ENCODE measurements around the gene AJAP1. TPM values are rescaled to one million over a fixed set of nuclear protein-coding genes. Genes with fewer than 3 reads are reported as not detected.

Gene AJAP1
- total and polyA plus RNA-seq, 4 donors, result 12.3 to 28.7 (median 26.4) TPM

GRCh38 chr1:4685523-4685865 lies 31.1 kb downstream of the AJAP1 start:
- Histone ChIP-seq H3K4me3 (ENCODE audit: low read depth, low read length) (no peak overlapping the region), H3K4me1 (ENCODE audit: control insufficient read depth, insufficient read depth, low read length) (peaks cover 74% of the 10 kb centered on the region), H3K36me3 (ENCODE audit: control insufficient read depth, insufficient read depth, low read length) (peaks cover 14% of the 10 kb centered on the region), H3K27me3 (ENCODE audit: control insufficient read depth, insufficient read depth, low read length) (no peaks in the 10 kb centered on the region), H3K27ac (ENCODE audit: low read depth, low read length) (no peak overlapping the region), H3K9me3 (ENCODE audit: control insufficient read depth, insufficient read depth, low read length) (no peaks in the 10 kb centered on the region)
- 71% methylated on average over 6 of the region's 6 CpGs for WGBS (ENCODE audit: insufficient coverage)
- DNase-seq (ENCODE audit: low read depth in 4 of 6, low spot score in 6 of 6), result no peak

- Histone ChIP-seq H3K27me3 (ENCODE audit: control insufficient read depth, insufficient read depth, low read length) (no peaks in the 10 kb centered on the region), H3K27ac (ENCODE audit: low read depth, low read length) (no peak overlapping the region), H3K36me3 (ENCODE audit: control insufficient read depth, insufficient read depth, low read length) (peaks cover 33% of the 10 kb centered on the region), H3K4me3 (ENCODE audit: low read depth, low read length) (no peak overlapping the region), H3K9me3 (ENCODE audit: control insufficient read depth, insufficient read depth, low read length) (no peaks in the 10 kb centered on the region), H3K4me1 (ENCODE audit: control insufficient read depth, insufficient read depth, low read length) (peaks cover 83% of the 10 kb centered on the region)
- no peak for DNase-seq (ENCODE audit: low read depth in 4 of 6, low spot score in 6 of 6)
- WGBS (ENCODE audit: insufficient coverage), result 58% methylated on average over 11 of the region's 11 CpGs
Observed at GRCh38 chr1:4687943-4688342, 33.5 kb downstream of the AJAP1 start.

GRCh38 chr1:4689271-4689935 lies 35.0 kb downstream of the AJAP1 start:
- H3K4me1 ChIP-seq (ENCODE audit: control insufficient read depth, insufficient read depth, low read length), result peaks cover 75% of the 10 kb centered on the region
- H3K27me3 ChIP-seq (ENCODE audit: control insufficient read depth, insufficient read depth, low read length), result no peaks in the 10 kb centered on the region
- H3K36me3 ChIP-seq (ENCODE audit: control insufficient read depth, insufficient read depth, low read length), result peaks cover 37% of the 10 kb centered on the region
- DNase-seq (ENCODE audit: low read depth in 4 of 6, low spot score in 6 of 6), result peak in 1 of 6 donors; percentile 66
- no peak overlapping the region for H3K27ac ChIP-seq (ENCODE audit: low read depth, low read length)
- H3K9me3 ChIP-seq (ENCODE audit: control insufficient read depth, insufficient read depth, low read length), result no peaks in the 10 kb centered on the region
- no peak overlapping the region for H3K4me3 ChIP-seq (ENCODE audit: low read depth, low read length)
- WGBS (ENCODE audit: insufficient coverage), result 70% methylated on average over 21 of the region's 24 CpGs

- no peaks in the 10 kb centered on the region for H3K9me3 ChIP-seq (ENCODE audit: control insufficient read depth, insufficient read depth, low read length)
- no peaks in the 10 kb centered on the region for H3K27me3 ChIP-seq (ENCODE audit: control insufficient read depth, insufficient read depth, low read length)
- peaks cover 73% of the 10 kb centered on the region for H3K4me1 ChIP-seq (ENCODE audit: control insufficient read depth, insufficient read depth, low read length)
- H3K36me3 ChIP-seq (ENCODE audit: control insufficient read depth, insufficient read depth, low read length), result peaks cover 37% of the 10 kb centered on the region
- DNase-seq (ENCODE audit: low read depth in 4 of 6, low spot score in 6 of 6), result no peak
- WGBS (ENCODE audit: insufficient coverage), result 88% methylated on average over 16 of the region's 19 CpGs
- no peak overlapping the region for H3K4me3 ChIP-seq (ENCODE audit: low read depth, low read length)
- H3K27ac ChIP-seq (ENCODE audit: low read depth, low read length), result no peak overlapping the region
Observed at GRCh38 chr1:4689941-4690635, 35.7 kb downstream of the AJAP1 start.

- H3K27ac ChIP-seq (ENCODE audit: low read depth, low read length), result no peak overlapping the region
- 91% methylated on average over 19 of the region's 19 CpGs for WGBS (ENCODE audit: insufficient coverage)
- peaks cover 37% of the 10 kb centered on the region for H3K36me3 ChIP-seq (ENCODE audit: control insufficient read depth, insufficient read depth, low read length)
- no peaks in the 10 kb centered on the region for H3K27me3 ChIP-seq (ENCODE audit: control insufficient read depth, insufficient read depth, low read length)
- no peak overlapping the region for H3K4me3 ChIP-seq (ENCODE audit: low read depth, low read length)
- H3K9me3 ChIP-seq (ENCODE audit: control insufficient read depth, insufficient read depth, low read length), result no peaks in the 10 kb centered on the region
- H3K4me1 ChIP-seq (ENCODE audit: control insufficient read depth, insufficient read depth, low read length), result peaks cover 73% of the 10 kb centered on the region
- DNase-seq (ENCODE audit: low read depth in 4 of 6, low spot score in 6 of 6), result no peak
Observed at GRCh38 chr1:4690951-4691675, 36.7 kb downstream of the AJAP1 start.

- 79% methylated on average over 26 of the region's 26 CpGs for WGBS (ENCODE audit: insufficient coverage)
- no peak overlapping the region for H3K4me3 ChIP-seq (ENCODE audit: low read depth, low read length)
- no peaks in the 10 kb centered on the region for H3K9me3 ChIP-seq (ENCODE audit: control insufficient read depth, insufficient read depth, low read length)
- no peak for DNase-seq (ENCODE audit: low read depth in 4 of 6, low spot score in 6 of 6)
- no peak overlapping the region for H3K27ac ChIP-seq (ENCODE audit: low read depth, low read length)
- H3K36me3 ChIP-seq (ENCODE audit: control insufficient read depth, insufficient read depth, low read length), result peaks cover 37% of the 10 kb centered on the region
- H3K27me3 ChIP-seq (ENCODE audit: control insufficient read depth, insufficient read depth, low read length), result no peaks in the 10 kb centered on the region
- H3K4me1 ChIP-seq (ENCODE audit: control insufficient read depth, insufficient read depth, low read length), result peaks cover 70% of the 10 kb centered on the region
Observed at GRCh38 chr1:4691766-4692405, 37.5 kb downstream of the AJAP1 start.

GRCh38 chr1:4692437-4692836 lies 38.0 kb downstream of the AJAP1 start:
- Histone ChIP-seq H3K27me3 (ENCODE audit: control insufficient read depth, insufficient read depth, low read length) (no peaks in the 10 kb centered on the region), H3K9me3 (ENCODE audit: control insufficient read depth, insufficient read depth, low read length) (no peaks in the 10 kb centered on the region), H3K4me3 (ENCODE audit: low read depth, low read length) (no peak overlapping the region), H3K27ac (ENCODE audit: low read depth, low read length) (no peak overlapping the region), H3K4me1 (ENCODE audit: control insufficient read depth, insufficient read depth, low read length) (peaks cover 72% of the 10 kb centered on the region), H3K36me3 (ENCODE audit: control insufficient read depth, insufficient read depth, low read length) (peaks cover 37% of the 10 kb centered on the region)
- 73% methylated on average over 4 of the region's 6 CpGs for WGBS (ENCODE audit: insufficient coverage)
- DNase-seq (ENCODE audit: low read depth in 4 of 6, low spot score in 6 of 6), result no peak

- peaks cover 39% of the 10 kb centered on the region for H3K36me3 ChIP-seq (ENCODE audit: control insufficient read depth, insufficient read depth, low read length)
- H3K27me3 ChIP-seq (ENCODE audit: control insufficient read depth, insufficient read depth, low read length), result no peaks in the 10 kb centered on the region
- peaks cover 72% of the 10 kb centered on the region for H3K4me1 ChIP-seq (ENCODE audit: control insufficient read depth, insufficient read depth, low read length)
- H3K9me3 ChIP-seq (ENCODE audit: control insufficient read depth, insufficient read depth, low read length), result no peaks in the 10 kb centered on the region
- 54% methylated on average over 5 of the region's 6 CpGs for WGBS (ENCODE audit: insufficient coverage)
- no peak overlapping the region for H3K4me3 ChIP-seq (ENCODE audit: low read depth, low read length)
- no peak overlapping the region for H3K27ac ChIP-seq (ENCODE audit: low read depth, low read length)
- DNase-seq (ENCODE audit: low read depth in 4 of 6, low spot score in 6 of 6), result peak in 1 of 6 donors; percentile 43
Observed at GRCh38 chr1:4693331-4693730, 38.9 kb downstream of the AJAP1 start.

GRCh38 chr1:4693891-4694290 lies 39.5 kb downstream of the AJAP1 start:
- Histone ChIP-seq H3K4me1 (ENCODE audit: control insufficient read depth, insufficient read depth, low read length) (peaks cover 74% of the 10 kb centered on the region), H3K4me3 (ENCODE audit: low read depth, low read length) (no peak overlapping the region), H3K36me3 (ENCODE audit: control insufficient read depth, insufficient read depth, low read length) (peaks cover 41% of the 10 kb centered on the region), H3K9me3 (ENCODE audit: control insufficient read depth, insufficient read depth, low read length) (no peaks in the 10 kb centered on the region), H3K27ac (ENCODE audit: low read depth, low read length) (no peak overlapping the region), H3K27me3 (ENCODE audit: control insufficient read depth, insufficient read depth, low read length) (no peaks in the 10 kb centered on the region)
- no peak for DNase-seq (ENCODE audit: low read depth in 4 of 6, low spot score in 6 of 6)
- 89% methylated on average over 4 of the region's 10 CpGs for WGBS (ENCODE audit: insufficient coverage)
